ENCODE results near the gene SPAG16. TPM values are rescaled to one million over a fixed set of nuclear protein-coding genes. Genes with fewer than 3 reads are reported as not detected.
"Not testable (repeated sequence)": the region's sequence is repeated elsewhere in the genome, so short reads cannot be mapped to it uniquely, and the experiment has no call there.

Gene SPAG16
- total and polyA plus RNA-seq, 2 of the 13 experiments (the other 11 are each of a cell fraction or from before 2014, with no cell fraction given) = 9.6 to 26.5 TPM

GRCh38 chr2:214057986-214058385 lies 773.7 kb downstream of the SPAG16 start:
- BruUV-seq (replicated peaks) = no TSS peak
- no peak for FAIRE-seq
- Histone ChIP-seq H3K79me2 (ENCODE audit: insufficient read depth, low read length) (no peaks in the 10 kb centered on the region), H3K4me2 (ENCODE audit: low read depth, low read length) (no peak overlapping the region), H3K4me3 (replicated peaks in 1 of 3; ENCODE audit: insufficient read depth in 1 of 3, low read depth in 2 of 3, low read length in 3 of 3) (no peak overlapping the region), H3K27ac (ENCODE audit: extremely low read length, insufficient read depth, low read length) (no peak overlapping the region), H3K9me3 (ENCODE audit: low read length) (no peaks in the 10 kb centered on the region), H3K27me3 (ENCODE audit: control insufficient read depth in 1 of 2, insufficient read depth in 2 of 2, low read length in 2 of 2) (no peaks in the 10 kb centered on the region), H3K36me3 (replicated peaks in 1 of 2; ENCODE audit: control insufficient read depth in 1 of 2, insufficient read depth in 2 of 2, low read length in 2 of 2) (no peaks in the 10 kb centered on the region), H2AFZ (ENCODE audit: low read length) (no peak overlapping the region), H3K9ac (ENCODE audit: insufficient read depth, low read depth, low read length) (no peak overlapping the region), H3K4me1 (ENCODE audit: insufficient read depth, low read length) (no peaks in the 10 kb centered on the region), H4K20me1 (ENCODE audit: insufficient read depth, low read length) (no peaks in the 10 kb centered on the region)
- TF ChIP-seq NR3C1 (CRISPR knock-in tag; IDR thresholded peaks at IDR 0.05) (no peak), ZNF879 (CRISPR knock-in tag; IDR thresholded peaks at IDR 0.05) (no peak), ZNF451 (CRISPR knock-in tag; IDR thresholded peaks at IDR 0.05) (no peak)
- 8% methylated on average over 2 of the region's 2 CpGs for WGBS (ENCODE audit: low lambda C conversion rate)
- no peak for ATAC-seq
- ChIA-PET POLR2A (no interaction called here), CTCF (ENCODE audit: low intra/inter-chr PET ratio, low total read pairs) (no interaction called here)
- intact Hi-C loops (cut with micrococcal nuclease; ENCODE audit: unreplicated experiment) = no loop called here
- in situ Hi-C loops (cut with HindIII; ENCODE audit: extremely low pct_ligation_motif_present, low pct_unique_long_range_greater_than_20kb) = no loop called here
- no peak for DNase-seq (ENCODE audit: low spot score)

- H2AFZ ChIP-seq (ENCODE audit: low read length); intact Hi-C loops (cut with micrococcal nuclease; ENCODE audit: unreplicated experiment); BruUV-seq (replicated peaks); ATAC-seq; FAIRE-seq; H3K9ac ChIP-seq (ENCODE audit: insufficient read depth, low read depth, low read length); DNase-seq (ENCODE audit: low spot score); H3K4me1 ChIP-seq (ENCODE audit: insufficient read depth, low read length); H3K27me3 ChIP-seq (ENCODE audit: control insufficient read depth in 1 of 2, insufficient read depth in 2 of 2, low read length in 2 of 2); H3K36me3 ChIP-seq (replicated peaks in 1 of 2; ENCODE audit: control insufficient read depth in 1 of 2, insufficient read depth in 2 of 2, low read length in 2 of 2); H4K20me1 ChIP-seq (ENCODE audit: insufficient read depth, low read length); H3K4me3 ChIP-seq (replicated peaks in 1 of 3; ENCODE audit: insufficient read depth in 1 of 3, low read depth in 2 of 3, low read length in 3 of 3); H3K79me2 ChIP-seq (ENCODE audit: insufficient read depth, low read length); CTCF ChIA-PET (ENCODE audit: low intra/inter-chr PET ratio, low total read pairs); H3K27ac ChIP-seq (ENCODE audit: extremely low read length, insufficient read depth, low read length); in situ Hi-C loops (cut with HindIII; ENCODE audit: extremely low pct_ligation_motif_present, low pct_unique_long_range_greater_than_20kb); H3K9me3 ChIP-seq (ENCODE audit: low read length); H3K4me2 ChIP-seq (ENCODE audit: low read depth, low read length); POLR2A ChIA-PET: not testable (repeated sequence)
- 18% methylated on average over 5 of the region's 5 CpGs for WGBS (ENCODE audit: low lambda C conversion rate)
Observed at GRCh38 chr2:214062279-214062678, 778.0 kb downstream of the SPAG16 start.

- DNase-seq (ENCODE audit: low spot score) (no peak), ATAC-seq (no peak), FAIRE-seq (no peak)
- Histone ChIP-seq H3K4me3 (replicated peaks in 1 of 3; ENCODE audit: insufficient read depth in 1 of 3, low read depth in 2 of 3, low read length in 3 of 3) (no peak overlapping the region), H3K4me2 (ENCODE audit: low read depth, low read length) (no peak overlapping the region), H3K79me2 (ENCODE audit: insufficient read depth, low read length) (no peaks in the 10 kb centered on the region), H3K9me3 (ENCODE audit: low read length) (no peaks in the 10 kb centered on the region), H2AFZ (ENCODE audit: low read length) (no peak overlapping the region), H3K27ac (ENCODE audit: extremely low read length, insufficient read depth, low read length) (no peak overlapping the region), H3K27me3 (ENCODE audit: control insufficient read depth in 1 of 2, insufficient read depth in 2 of 2, low read length in 2 of 2) (no peaks in the 10 kb centered on the region), H3K36me3 (replicated peaks in 1 of 2; ENCODE audit: control insufficient read depth in 1 of 2, insufficient read depth in 2 of 2, low read length in 2 of 2) (no peaks in the 10 kb centered on the region), H3K9ac (ENCODE audit: insufficient read depth, low read depth, low read length) (no peak overlapping the region), H4K20me1 (ENCODE audit: insufficient read depth, low read length) (no peaks in the 10 kb centered on the region), H3K4me1 (ENCODE audit: insufficient read depth, low read length) (no peaks in the 10 kb centered on the region)
- TF ChIP-seq ZNF589 (CRISPR knock-in tag; conservative IDR thresholded peaks at IDR 0.05) (no peak), CREBL2 (CRISPR knock-in tag; IDR thresholded peaks at IDR 0.05; ENCODE audit: borderline replicate concordance) (no peak), HNRNPK (IDR thresholded peaks at IDR 0.05; ENCODE audit: low read depth, low read length, poor library complexity, severe bottlenecking) (no peak), RBM22 (optimal IDR thresholded peaks at IDR 0.05; ENCODE audit: low read length) (no peak)
- WGBS (ENCODE audit: low lambda C conversion rate) = 1% methylated on average over 2 of the region's 2 CpGs
- POLR2A ChIA-PET = no interaction called here
- in situ Hi-C loops (cut with HindIII; ENCODE audit: extremely low pct_ligation_motif_present, low pct_unique_long_range_greater_than_20kb) = no loop called here
- BruUV-seq (replicated peaks) = no TSS peak
- CTCF ChIA-PET (ENCODE audit: low intra/inter-chr PET ratio, low total read pairs) = no interaction called here
- intact Hi-C loops (cut with micrococcal nuclease; ENCODE audit: unreplicated experiment) = no loop called here
Observed at GRCh38 chr2:214064471-214064870, 780.2 kb downstream of the SPAG16 start.
